ENCODE measurements around the gene PRXL2B.
"Not testable (repeated sequence)": the region's sequence is repeated elsewhere in the genome, so short reads cannot be mapped to it uniquely, and the experiment has no call there.

The PRXL2B gene

DNA sequence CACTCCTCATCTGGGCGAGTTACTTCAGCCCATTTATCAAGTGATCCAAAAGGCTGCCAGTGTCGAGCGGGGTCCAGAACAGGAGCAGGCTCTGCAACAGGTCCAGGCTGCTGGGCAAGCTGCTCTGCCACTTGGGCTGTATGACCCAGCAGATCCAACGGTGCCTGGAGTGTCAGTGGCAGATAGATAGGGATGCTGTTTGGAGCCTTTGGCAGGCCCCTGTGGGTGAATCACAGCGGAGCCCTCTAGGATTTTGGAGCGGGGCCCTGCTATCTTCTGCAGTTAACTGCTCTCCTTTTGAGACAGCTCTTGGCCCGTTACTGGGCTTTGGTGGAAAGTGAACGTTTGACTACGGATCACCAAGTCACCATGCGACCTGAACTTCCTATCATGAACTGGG lies 38.7 kb downstream of the PRXL2B start:
- no peak for DNase-seq

DNA sequence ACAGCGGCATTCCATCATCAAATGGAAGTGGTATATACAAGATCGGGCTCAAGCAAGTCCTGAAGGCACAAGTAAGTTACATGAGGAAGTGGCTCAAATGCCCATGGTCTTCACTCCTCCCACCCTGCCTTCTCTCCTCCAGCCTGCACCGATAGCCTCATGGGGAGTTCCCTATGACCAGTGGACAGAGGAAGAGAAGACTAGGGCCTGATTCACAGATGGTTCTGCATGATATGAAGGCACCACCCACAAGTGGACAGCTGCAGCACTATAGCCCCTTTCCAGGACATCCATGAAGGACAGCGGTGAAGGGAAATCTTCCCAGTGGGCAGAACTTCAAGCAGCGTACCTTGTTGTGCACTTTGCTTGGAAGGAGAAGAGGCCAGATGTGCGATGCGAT lies 39.2 kb downstream of the PRXL2B start:
- not testable (repeated sequence) for DNase-seq

DNA sequence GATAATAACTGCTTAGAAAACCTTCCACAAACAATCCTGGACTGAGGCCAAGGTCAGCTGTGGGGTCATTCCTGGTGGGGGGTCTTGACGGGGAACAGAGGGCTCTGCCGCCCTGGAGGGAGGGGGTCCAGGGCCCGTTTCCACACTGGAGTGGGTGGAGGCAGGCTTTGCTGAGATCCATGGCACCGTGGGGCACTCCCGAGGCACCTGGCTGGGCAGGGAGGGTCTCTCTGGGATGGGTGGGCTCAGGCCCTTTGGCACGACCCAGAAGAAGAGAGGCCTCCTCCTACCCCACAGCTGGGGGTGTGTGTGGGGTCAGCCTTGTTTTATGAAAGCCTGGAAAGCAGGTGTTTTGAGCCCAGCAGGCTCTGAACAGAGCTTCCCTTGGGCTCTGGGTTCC lies 41.2 kb downstream of the PRXL2B start:
- DNase-seq: no peak

DNA sequence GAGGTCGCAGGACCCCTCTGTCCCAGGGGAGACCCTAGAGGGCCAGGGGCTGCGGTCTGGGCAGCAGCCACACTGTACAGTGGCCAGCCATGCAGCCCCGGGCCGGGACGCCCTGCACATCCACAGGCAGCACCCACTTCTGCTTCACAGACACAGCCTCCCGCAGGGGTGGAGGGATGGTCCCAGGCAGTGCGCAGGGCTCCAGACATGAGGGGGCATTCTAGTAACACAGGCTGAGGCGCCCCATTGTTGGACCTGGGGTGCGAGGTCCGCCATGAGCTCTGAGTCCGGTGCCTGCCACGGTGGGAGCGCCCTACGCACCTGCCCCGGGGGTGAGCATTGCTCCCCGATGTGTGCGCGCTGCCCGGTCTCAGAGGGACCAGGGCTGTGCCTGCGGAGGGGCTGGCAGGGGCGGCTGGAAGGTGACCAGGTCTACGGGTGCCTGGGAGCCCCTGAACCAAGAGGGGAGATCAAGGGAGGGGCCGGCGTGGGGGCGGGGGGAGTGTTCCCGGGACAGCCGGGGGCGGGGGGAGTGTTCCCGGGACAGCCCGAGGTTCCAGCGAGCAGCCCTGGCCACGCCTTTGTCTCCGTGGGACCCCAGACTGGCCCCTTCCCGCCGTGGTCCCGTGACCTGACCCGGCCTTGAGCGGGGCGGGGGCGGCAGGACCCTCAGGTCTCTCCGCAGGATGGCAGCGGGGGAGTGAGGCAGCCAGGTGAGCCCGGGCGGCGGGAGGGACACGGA lies 41.8 kb downstream of the PRXL2B start:
- DNase-seq: no peak

DNA sequence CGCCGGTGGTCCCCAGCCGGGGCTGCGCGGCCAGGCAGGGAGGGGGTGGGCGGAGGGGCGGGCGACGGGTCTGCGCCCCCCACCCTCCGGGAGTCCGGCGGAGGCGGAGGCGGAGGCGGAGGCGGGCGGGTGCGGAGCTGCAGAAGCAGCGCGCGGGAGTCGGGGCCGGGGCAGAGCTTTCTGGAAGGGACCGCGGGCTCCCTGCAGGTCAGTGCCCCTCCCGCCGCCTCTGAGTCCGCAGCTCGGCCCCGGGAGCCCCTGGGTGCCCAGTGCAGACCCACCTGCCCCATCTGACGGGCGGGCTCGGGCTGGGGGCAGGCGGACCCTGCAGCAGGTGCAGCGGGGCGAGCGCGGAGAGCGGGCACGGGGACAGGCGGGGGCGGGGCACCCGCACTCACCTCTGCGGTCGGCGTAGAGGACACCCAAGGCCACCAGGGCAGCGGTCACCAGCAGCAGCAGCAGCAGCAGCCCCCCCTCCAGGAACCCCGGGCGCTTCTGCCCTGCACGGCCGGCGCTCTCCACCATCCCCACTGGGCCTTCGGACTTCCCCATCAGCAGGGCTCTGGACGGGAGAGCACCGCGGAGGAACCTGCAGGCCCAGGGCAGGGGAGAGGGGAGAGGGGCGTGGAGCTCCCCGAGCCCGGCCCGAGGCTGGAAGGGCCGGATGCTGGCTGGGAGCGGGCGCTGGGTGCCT lies 42.5 kb downstream of the PRXL2B start:
- DNase-seq: no peak

DNA sequence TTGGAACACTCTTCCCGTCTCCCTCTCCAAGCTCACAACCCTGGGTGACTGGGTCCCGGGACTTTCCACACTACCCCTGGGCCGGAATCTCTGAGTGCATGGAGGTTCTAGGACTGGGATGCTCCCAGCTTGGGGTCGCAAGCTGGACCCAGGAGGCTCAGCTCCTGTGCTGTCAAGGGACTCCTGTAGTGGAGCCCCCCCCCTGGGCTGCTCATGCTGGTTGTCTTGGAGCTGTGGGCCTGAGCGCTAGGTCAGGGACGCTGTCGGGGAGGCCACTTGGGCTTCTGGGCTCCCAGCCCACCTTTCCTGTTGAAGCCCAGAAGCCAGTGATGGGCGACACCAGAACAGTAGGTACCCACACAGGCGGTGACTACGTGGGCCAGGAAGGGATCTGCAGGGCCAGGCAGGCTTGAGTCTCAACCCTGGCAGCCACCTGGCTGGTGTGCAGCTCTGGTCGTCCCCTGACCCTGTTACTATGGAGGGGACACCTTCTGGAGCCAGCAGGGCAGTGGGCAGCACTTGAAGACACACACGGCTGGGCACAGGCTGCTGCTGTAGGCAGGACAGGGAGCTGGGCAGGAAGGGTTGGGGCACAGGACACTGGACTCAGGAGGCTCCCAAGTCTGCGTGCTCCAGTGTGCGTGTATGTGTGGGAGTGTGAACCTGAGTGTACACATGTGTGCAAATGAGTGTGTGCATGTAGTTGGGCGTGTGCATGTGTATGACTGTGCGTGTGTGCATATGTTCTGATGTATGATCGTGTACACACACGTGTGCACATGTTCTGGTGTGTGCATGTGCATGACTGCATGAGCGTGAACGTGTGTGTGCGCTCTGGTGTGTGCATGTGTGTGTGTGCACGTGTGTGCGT lies 43.3 kb downstream of the PRXL2B start:
- no peak for DNase-seq

DNA sequence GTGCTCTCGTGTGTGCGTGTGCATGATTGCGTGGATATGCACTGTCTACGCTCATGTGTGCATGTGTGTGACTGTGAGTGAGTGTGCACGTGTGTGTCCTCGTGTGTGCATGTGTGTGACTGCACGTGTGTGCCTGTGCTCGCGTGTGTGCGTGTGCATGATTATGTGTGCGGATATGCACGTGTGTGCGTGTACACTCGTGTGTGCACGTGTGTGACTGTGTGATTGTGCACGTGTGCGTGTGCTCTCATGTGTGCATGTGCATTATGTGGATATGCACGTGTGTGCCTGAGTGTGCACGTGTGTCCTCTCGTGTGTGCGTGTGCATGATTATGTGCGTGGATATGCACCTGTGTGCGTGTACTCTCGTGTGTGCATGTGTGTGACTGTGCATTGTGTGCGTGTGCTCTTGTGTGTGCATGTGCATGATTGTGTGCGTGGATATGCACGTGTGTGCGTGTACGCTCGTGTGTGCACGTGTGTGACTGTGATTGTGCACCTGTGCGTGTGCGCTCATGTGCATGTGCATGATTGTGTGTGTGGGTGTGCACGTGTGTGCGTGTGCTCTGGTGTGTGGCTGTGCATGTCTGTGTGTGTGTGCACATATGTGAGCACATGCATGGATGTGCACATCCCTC lies 44.0 kb downstream of the PRXL2B start:
- no peak for DNase-seq

DNA sequence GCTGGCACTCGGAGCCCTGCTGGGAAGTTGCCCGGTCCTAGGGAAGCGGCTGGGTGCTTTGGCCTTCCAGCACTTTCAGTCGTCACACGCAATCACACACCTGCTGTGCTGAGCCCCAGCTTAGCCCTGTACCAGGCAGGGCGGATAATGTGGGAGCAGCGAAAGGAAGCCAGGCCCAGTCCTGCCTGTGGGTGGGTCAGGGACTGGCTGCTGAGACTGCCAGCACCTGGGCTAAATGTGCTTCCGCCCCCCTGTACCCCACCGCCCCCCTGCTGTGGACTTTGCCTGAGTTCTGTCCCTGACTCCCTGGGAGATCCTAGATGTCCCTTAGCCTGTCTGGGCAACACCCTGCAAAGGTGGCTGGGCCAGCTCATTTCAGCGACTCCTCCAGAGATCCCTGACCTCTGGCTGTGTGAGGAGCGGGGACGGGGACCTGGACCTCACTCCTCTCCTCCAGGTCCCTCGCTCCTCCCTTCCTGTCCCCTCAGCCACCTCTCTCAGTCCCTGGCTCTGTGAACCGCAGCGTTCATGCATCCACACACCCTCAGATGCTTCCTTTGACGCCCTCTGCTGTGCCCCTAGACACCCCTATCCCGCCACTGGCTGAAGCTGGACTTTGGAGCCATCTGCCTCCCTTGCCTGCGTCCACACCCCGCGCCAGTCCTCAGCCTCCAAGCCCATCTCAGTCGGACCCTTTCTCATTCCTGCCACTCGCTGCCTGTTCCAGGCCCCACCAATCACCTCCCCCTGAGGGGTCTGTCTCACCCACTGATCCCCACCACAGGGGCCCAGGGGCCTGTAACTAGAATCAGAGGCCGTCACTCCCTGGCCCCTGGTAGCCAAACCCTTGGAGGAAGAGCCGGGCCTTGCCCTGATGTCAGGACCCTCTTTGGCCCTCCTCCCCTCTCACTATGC lies 44.8 kb downstream of the PRXL2B start:
- no peak for DNase-seq

DNA sequence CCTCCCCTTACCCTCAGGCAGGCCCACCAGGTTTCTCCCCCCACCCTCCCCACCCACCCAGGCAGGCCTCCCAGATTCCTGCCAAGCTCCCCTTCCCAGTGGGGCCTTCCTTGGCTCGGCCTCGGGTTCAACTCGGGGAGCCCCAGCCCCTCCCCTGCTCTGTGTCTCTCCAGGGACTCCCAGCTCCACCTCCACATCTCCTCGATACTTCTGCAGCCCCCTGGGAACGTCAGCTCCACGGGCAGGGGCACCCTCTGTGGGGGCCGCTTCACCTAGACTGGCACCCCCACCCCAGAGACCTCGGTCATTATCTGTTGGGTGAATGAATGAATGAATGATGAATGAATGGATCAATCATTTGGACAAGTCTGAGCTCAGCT lies 45.5 kb downstream of the PRXL2B start:
- DNase-seq: no peak

DNA sequence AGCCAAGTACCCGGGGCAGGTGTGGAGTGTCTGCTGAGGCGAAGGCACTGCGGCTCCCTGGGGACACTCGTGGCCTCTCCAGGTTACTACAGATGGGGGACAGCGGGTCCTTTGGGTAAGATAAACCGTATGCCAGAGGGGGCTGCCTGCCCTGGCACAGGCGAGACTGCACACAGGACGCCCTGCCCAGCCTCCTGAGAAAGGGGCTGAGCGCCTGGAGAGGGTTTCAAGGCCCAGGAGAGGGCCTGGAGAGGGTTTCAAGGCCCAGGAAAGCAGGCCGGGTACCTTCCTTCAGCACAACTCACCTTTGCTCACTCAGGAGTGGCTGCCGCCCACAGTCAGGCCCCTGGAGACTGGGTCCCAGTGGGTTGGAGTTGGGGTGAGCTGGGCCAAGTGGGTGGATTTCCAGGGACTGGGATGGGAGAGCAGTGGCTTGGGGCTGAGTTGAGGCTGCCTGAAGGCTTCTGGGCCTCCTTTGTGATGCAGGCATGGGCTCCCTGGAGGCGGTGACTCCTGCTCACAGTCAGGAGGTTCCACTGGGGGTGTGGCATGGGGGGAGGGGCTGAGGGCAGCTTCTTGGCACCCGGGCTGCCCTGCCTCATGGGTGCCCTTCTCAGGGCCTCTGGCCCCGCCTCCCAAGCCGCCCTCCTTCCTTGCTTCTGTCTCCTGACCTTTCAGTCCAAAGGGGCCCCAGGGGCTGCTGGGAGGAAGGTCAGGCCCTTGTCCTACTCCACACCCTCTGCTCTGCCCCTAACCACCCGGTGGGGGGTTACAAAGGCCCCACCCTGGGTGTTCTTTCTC lies 46.2 kb downstream of the PRXL2B start, which contains the start of gene MMEL1:
Gene MMEL1 (minus strand): TSS at position 456 of the 801 bp plus-strand sequence. CDS start 3,532 bp downstream, outside the sequence.
- no peak for DNase-seq

DNA sequence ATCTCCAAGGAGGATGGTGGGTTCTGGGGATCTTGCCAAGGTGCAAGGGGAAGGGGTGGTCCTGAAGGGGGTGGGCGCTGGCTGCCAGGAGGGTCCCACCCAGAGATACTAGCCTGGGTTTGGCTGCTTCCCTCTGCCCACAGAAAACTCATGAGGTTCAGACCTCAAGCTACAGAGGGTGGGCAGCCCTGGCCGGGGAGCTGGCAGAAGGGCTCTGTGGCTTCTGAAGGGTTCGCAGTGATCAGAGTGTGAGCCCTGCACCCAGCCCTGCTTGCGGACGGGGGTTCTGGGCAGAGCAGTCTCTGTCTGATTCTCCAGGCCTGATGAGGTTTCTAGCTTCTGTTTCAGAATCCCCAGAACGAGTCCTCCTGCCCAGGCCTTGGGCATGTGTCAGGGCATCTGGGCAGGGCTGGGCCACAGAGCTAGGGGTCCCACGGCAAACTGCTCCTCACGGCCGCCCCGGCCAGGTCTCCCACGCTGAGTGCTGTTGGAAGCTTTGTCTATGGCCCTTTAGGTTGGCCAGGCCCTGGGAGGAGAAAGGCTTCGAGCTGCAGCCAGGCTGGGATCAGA lies 46.9 kb downstream of the PRXL2B start:
- DNase-seq: no peak

DNA sequence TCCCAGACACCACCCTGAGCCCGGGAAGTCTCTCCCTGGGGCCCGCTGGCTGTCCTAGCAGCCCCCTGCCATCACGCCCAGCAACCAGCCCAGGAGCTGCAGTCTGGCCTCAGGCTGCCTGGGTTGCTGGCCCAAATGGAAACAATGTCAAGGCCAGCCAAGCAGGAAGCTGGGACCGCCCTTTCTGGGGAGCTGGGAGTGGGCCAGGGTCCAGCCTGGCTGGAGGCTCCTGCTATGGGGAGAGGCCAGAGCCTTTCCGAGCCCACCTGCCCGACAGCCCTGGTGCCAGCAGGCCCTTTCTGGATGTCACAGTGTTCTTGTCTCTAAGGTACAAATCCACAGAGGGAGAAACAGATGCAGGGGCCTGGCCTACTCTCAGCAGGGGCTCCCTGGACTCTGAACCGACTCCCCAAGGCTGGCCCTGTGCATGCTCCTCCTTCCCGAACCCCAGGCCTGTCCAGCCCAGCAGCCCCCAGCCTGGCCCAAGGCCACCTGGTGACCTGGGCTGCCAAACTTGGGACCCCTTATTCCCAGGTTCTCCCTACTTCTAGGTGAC lies 47.4 kb downstream of the PRXL2B start:
- no peak for DNase-seq

DNA sequence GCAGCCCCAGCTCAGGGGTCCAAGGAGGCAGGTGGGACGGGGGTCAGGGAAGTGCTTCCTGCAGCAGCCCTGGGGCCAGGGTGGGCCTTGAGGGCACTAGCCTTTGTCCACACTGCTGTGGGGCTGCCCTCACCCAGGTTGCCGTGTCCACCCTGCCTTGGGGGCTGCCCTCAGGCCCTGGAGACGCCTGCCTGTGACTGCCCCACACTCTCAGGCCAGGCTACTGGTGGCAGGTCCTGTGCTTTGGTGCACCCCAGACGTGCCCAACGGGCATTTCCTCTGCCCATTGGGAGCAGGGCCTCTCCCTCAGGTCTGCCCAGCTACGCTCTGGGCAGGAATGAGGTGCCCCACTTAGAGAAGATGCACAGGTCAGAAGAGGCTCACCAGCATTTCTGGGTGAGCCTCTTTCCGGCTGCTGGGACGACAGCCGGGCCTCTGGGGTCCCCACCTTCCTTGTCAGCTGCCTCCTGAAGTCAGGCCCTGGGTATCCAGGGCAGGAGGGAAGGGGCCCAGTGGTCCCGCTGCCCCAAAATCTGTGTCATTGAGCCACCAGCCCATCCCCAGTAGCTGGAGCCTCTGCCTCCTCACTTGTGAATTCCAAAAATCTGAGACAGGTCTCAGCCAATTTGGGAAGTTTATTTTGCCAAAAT lies 48.9 kb downstream of the PRXL2B start:
- no peak for DNase-seq

DNA sequence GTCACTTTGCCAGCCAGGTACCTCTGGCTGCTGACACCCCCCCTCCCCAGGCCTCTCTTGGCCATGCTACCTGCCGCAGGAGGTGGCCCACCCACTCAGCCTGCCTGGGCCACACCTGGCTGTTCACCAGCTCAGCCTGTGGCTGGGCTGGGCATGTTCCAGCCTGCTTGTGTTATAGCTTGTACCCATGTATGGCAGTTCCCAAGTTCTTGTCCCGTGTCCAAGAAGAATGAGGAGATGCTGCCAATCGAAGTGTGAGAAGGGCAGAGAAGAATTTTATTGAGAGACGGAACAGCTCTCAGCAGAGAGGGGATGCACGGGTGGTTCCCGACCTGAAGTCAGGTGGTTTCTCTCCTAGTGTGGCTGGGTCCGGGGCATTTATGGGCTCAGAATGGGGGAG lies 50.2 kb downstream of the PRXL2B start:
- DNase-seq: no peak

DNA sequence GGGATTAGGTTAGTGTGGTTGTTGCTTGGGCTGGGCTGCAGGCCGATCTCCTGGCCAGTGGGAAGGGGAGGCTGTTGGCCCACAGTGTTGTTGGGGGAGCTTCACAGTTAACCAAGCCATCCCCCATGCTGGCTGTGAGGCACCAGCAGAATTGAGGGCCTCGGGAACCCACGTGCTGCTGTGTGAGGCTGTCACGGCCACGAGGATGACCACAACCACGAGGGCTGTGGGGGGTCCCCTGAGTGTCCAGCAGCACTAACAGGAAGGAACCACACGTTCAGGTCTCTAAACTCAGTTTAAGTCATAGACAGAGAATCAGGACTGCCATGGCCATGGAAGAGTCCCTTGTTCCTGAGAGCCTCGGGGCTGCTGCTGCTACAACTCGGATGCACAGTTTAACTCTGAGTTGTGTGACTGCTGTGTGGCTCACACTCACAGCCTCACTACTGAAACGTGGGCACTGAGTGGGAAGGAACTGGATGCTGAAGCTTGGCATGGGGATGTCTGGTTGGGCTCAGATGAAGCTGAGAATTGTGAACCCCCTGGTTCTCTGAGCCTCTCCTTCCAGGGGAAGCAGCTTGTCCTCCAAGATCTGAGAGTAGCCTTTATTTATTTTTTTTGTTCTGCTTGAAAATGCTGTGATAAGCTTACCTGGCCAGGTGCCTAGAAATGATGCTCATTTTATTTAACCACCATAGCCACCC lies 51.0 kb downstream of the PRXL2B start:
- no peak for DNase-seq

DNA sequence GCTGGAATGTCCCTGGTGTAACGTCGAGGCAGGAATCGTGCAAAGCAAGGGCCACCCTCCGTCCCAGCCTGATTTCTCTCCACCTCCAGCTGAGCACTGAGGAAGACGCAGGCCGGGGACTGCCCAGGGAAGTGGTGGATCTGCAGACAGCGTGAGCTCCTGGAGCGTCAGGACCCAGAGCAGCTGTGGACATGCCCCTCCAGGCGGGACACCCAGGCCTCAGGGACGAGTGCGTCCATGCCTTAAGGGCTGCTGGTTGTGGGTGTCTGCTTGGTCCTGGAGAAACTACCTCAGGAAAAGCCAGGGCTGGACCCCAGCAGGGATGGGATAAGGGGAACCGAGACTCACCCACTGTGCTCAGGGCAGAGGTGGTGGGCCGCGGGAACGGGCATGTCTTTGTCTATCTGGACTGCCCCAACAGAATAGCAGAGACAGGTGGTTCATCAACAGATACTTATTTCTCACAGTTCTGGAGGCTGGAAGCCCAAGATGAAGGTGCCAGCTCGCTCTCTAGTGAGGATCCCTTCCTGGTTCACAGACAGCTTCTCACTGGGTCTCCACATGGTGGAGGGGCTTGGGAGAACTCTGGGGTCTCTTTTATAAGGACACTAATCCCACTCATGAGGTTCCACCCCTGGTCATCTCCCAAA lies 52.0 kb downstream of the PRXL2B start:
- no peak for DNase-seq

DNA sequence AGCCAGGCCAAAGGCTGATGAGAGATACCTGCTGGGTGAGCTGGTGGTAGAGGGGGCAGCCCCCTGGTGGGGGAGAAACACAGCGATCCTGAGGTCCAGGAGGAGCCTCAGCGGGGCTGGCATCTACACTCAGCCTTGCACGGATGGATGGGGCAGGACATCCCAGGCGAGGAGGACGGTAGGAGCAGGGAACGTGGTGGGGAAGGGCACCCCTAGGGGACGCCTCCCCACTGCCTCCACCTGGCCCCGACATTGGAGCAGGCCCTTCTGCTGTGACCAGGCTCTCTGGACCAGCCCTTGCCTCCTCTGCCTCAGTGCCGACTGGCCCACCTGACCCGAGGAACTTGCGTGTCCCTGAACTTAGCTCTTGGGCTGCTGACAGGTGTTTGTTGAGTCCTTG lies 52.6 kb downstream of the PRXL2B start:
- DNase-seq: no peak

Data from NCI-H1105 (cell line).